ENCODE results near the gene TMEM225B.

Gene TMEM225B

DNA sequence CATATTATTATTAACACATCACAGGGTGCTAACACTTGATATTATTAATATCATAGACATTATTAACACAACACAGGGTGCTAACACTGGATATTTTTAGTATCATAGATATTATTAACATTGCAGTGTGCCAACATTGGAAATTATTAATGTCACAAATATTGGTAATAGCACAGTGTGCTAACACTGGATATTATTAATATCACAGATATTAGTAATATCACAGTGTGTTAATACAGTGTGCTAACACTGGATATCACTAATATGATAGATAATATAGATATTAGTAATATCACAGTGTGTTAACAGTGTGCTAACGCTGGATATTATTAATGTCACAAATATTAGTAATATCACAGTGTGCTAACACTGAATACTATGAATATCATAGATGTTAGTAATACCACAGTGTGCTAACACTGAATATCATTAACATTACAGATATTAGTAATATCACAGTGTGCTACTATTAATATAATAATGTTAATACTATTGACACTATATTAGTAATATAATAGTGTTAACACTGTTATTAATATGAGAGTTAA lies 1.6 kb upstream of the TMEM225B start:
- H3K27ac ChIP-seq, result no peak overlapping the region
- ChIA-PET POLR2A (ENCODE audit: low non-redundant PET) (no interaction called here), CTCF (no interaction called here)
- TF ChIP-seq, protein P1, sequence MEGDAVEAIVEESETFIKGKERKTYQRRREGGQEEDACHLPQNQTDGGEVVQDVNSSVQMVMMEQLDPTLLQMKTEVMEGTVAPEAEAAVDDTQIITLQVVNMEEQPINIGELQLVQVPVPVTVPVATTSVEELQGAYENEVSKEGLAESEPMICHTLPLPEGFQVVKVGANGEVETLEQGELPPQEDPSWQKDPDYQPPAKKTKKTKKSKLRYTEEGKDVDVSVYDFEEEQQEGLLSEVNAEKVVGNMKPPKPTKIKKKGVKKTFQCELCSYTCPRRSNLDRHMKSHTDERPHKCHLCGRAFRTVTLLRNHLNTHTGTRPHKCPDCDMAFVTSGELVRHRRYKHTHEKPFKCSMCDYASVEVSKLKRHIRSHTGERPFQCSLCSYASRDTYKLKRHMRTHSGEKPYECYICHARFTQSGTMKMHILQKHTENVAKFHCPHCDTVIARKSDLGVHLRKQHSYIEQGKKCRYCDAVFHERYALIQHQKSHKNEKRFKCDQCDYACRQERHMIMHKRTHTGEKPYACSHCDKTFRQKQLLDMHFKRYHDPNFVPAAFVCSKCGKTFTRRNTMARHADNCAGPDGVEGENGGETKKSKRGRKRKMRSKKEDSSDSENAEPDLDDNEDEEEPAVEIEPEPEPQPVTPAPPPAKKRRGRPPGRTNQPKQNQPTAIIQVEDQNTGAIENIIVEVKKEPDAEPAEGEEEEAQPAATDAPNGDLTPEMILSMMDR (conservative IDR thresholded peaks at IDR 0.05; ENCODE audit: low read depth), result no peak
- no peak for DNase-seq (ENCODE audit: low spot score)

DNA sequence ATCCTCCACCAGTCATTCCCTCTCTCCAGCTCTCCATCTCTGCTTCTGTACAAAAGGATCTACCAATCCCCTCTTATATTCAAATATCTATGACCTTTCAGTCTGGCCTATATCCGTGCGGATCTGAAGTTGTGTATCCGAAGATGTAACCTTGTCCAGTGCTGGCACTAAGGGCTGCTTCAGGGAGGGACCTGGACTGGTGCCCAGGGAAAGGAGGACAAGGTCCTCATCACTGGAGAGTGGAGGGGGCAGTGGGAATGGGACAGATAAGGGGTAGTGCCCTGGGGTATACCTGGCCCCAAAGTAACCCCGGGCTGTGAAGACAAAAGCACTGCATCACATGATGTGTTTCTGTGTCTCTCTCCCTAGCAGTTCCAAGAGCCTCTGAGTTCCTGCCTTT lies 1.8 kb downstream of the TMEM225B start:
- H3K27ac ChIP-seq, result no peak overlapping the region
- TF ChIP-seq, protein P1 (conservative IDR thresholded peaks at IDR 0.05; ENCODE audit: low read depth), result no peak
- CTCF ChIA-PET, result no interaction called here
- POLR2A ChIA-PET (ENCODE audit: low non-redundant PET), result no interaction called here
- DNase-seq (ENCODE audit: low spot score), result no peak

DNA sequence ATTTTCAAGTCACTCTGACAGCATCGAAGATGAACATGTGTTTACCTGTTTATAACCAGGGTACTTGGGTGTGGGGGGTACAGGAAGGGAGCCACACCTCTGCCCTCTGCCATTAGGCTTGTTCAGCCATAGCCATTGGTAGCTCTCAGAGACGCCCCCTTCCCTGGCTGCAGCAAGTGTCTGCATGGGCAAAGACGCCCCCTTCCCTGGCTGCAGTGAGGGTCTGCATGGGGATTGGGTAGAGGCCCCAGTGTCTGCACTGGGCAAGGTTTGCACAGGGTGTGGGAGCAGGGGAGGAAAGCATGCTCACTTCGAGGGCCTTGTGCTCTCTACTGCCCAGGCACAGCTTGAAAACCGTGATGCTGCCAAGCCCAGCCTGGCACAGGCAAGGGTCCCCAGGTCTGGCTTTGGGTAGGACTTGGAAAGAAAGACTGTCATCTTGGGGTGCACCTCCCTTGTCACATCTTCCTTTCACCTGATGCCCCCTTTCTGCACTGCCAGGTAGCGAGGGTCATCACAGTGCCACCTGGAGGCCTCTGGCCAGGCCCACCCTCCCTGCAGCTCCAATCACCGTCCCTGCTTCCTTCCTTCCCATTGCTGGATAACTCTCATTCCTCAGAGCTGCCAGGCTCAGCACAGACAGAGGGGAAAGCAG lies 3.7 kb downstream of the TMEM225B start:
- TF ChIP-seq, protein P1 (conservative IDR thresholded peaks at IDR 0.05; ENCODE audit: low read depth), result no peak
- no peak overlapping the region for H3K27ac ChIP-seq
- DNase-seq (ENCODE audit: low spot score), result no peak
- POLR2A ChIA-PET (ENCODE audit: low non-redundant PET), result no interaction called here
- CTCF ChIA-PET, result no interaction called here

DNA sequence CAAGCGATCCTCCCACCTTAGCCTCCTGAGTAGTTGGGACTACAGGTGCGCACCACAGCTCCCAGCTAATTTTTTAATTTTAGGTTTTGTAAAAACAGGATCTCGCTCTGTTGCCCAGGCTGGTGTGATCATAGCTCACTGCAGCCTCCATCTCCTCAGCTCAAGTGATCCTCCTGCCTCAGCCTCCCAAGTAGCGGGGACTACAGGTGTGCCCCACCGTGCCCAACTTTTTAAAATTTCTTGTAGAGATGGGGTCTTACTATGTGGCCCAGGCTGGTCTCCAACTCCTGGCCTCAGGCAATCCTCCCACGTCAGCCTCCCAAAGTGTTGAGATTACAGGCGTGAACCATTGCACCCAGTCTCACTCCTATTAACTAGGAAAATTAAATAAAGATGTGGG lies 7.5 kb downstream of the TMEM225B start:
- CTCF ChIA-PET, result no interaction called here

DNA sequence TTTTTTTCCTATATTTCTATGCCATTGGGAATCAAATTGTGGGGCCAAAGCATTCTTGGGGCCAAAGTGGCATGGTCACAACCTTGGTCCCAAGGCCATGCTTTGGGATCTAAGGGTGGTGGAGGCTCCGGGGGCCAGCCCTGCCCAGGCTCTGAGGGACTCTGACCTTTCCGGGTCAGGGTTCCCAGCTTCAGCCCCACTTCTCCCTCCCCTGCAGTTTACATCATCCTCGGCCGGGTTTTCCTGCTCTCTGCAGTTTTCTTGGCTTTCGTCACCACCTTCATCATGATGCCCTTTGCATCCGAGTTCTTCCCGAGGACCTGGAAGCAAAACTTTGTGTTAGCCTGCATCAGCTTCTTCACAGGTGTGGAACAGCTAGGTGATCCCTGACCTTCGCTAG lies 8.5 kb downstream of the TMEM225B start:
- TF ChIP-seq, protein P1 (conservative IDR thresholded peaks at IDR 0.05; ENCODE audit: low read depth), result no peak
- ChIA-PET CTCF (interaction anchor here (0.5 to 0.8 kb wide), 2 partner anchors 25 to 33 kb away, joined by 3 to 4 read pairs; no protein-coding TSS in a partner anchor), POLR2A (ENCODE audit: low non-redundant PET) (no interaction called here)
- DNase-seq (ENCODE audit: low spot score), result no peak
- H3K27ac ChIP-seq, result no peak overlapping the region

More for the DNA sequence above, 7.5 kb downstream of the TMEM225B start:
- no peak overlapping the region for H3K27ac ChIP-seq
- TF ChIP-seq, protein P1 (conservative IDR thresholded peaks at IDR 0.05; ENCODE audit: low read depth), result no peak
- DNase-seq (ENCODE audit: low spot score), result no peak
- POLR2A ChIA-PET (ENCODE audit: low non-redundant PET), result no interaction called here

DNA sequence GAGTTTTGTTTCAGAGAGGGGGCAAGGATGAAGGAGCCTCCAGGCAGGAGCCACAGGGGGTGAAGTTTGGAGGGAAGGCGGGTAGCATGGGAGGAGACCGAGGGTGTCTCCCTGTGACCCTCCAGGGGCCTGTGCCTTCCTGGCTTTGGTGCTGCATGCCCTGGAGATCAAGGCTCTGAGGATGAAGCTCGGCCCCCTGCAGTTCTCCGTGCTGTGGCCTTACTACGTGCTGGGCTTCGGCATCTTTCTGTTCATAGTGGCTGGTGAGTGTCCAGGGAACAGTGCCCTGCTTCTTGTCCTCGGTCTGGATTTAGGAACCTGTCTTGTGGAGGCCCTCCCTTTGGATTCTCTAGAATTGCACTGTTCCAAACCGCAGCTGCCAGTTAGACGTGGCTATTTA lies 9.5 kb downstream of the TMEM225B start:
- ChIA-PET POLR2A (ENCODE audit: low non-redundant PET) (no interaction called here), CTCF (no interaction called here)
- H3K27ac ChIP-seq, result no peak overlapping the region
- DNase-seq (ENCODE audit: low spot score), result no peak
- TF ChIP-seq, protein P1 (conservative IDR thresholded peaks at IDR 0.05; ENCODE audit: low read depth), result no peak

Measured in RWPE1 (cell line).